HEK293T (cell line): ENCODE results near the gene GPR33.

Source experiments
- BHLHE40 ChIP-seq: fragments of 450-650 bp; IDR thresholded peaks from 2 replicates; pipeline ENCODE4 v1.6.1; 2016; ENCODE audit warnings: mild to moderate bottlenecking, moderate library complexity, borderline replicate concordance
- CTBP1 ChIP-seq: fragments of 450-650 bp; IDR thresholded peaks from 2 replicates; pipeline ENCODE4 v1.6.1; 2016; ENCODE audit warnings: borderline replicate concordance
- FOXM1 ChIP-seq: fragments of 450-650 bp; IDR thresholded peaks from 2 replicates; pipeline ENCODE4 v1.6.1; 2017; ENCODE audit warnings: mild to moderate bottlenecking, borderline replicate concordance
- HDGF ChIP-seq: fragments of 450-650 bp; IDR thresholded peaks from 2 replicates; pipeline ENCODE4 v1.6.1; 2017; ENCODE audit warnings: antibody characterized with exemption, borderline replicate concordance
- PKNOX1 ChIP-seq: fragments of 450-650 bp; IDR thresholded peaks from 2 replicates; pipeline ENCODE4 v1.6.1; 2016
- SP1 ChIP-seq: fragments of 450-650 bp; IDR thresholded peaks from 2 replicates; pipeline ENCODE4 v1.6.1; 2017
- ZNF384 ChIP-seq: fragments of 450-650 bp; IDR thresholded peaks from 2 replicates; pipeline ENCODE4 v1.6.1; 2016

GRCh38 chr14:31440280-31440679 lies 47.6 kb downstream of the GPR33 start:
- no peak for TF ChIP-seq HDGF
- no peak for TF ChIP-seq SP1
- no peak for TF ChIP-seq ZNF384
- TF ChIP-seq CTBP1: no peak
- no peak for TF ChIP-seq PKNOX1
- no peak for TF ChIP-seq BHLHE40
- no peak for TF ChIP-seq FOXM1
